Neural progenitor cell (in vitro differentiated cells): ENCODE results near the gene PLEKHA6. TPM values are rescaled to one million over a fixed set of nuclear protein-coding genes. Genes with fewer than 3 reads are reported as not detected.

Experiments
- DNase-seq: peaks from one replicate; pipeline ENCODE4 v3.0.0-alpha.2; 2016; ENCODE audit warnings: low spot score
- H2AFZ ChIP-seq: fragments of 200-600 bp; sonication (generic); replicated peaks from 2 replicates; pipeline ENCODE4 v1.6.1; 2016; ENCODE audit warnings: antibody characterized with exemption
- H3F3A ChIP-seq: fragments of 200-600 bp; sonication (generic); 2 replicates; pipeline ENCODE4 v1.6.1; 2016; ENCODE audit warnings: antibody characterized with exemption, low read depth
- H3K27ac ChIP-seq: fragments of 200-600 bp; sonication (generic); 2 replicates; pipeline ENCODE4 v1.5.1; 2016; ENCODE audit warnings: mild to moderate bottlenecking
- H3K27me3 ChIP-seq: fragments of 200-600 bp; sonication (generic); 2 replicates; pipeline ENCODE4 v1.6.1; 2016; ENCODE audit warnings: mild to moderate bottlenecking, moderate library complexity
- H3K36me3 ChIP-seq: fragments of 200-600 bp; sonication (generic); 2 replicates; pipeline ENCODE4 v1.5.1; 2016
- H3K4me1 ChIP-seq: fragments of 200-600 bp; sonication (generic); 2 replicates; pipeline ENCODE4 v1.6.1; 2016; ENCODE audit warnings: mixed run types
- H3K4me2 ChIP-seq: fragments of 200-600 bp; sonication (generic); 2 replicates; pipeline ENCODE4 v1.6.1; 2016
- H3K4me3 ChIP-seq: fragments of 200-600 bp; sonication (generic); 2 replicates; pipeline ENCODE4 v1.5.1; 2016
- H3K79me2 ChIP-seq: fragments of 200-600 bp; sonication (generic); 2 replicates; pipeline ENCODE4 v1.6.1; 2016; ENCODE audit warnings: low read depth
- H3K9ac ChIP-seq: fragments of 200-600 bp; sonication (generic); 2 replicates; pipeline ENCODE4 v1.6.1; 2016
- H3K9me3 ChIP-seq: fragments of 200-600 bp; sonication (generic); 2 replicates; pipeline ENCODE4 v1.5.1; 2016; ENCODE audit warnings: low read depth
- H4K20me1 ChIP-seq: fragments of 200-600 bp; sonication (generic); 2 replicates; pipeline ENCODE4 v1.6.1; 2016; ENCODE audit warnings: low read depth
- H3K27ac Mint-ChIP-seq: 3 replicates; pipeline ENCODE4 v1.8.0; 2021; ENCODE audit warnings: mixed read lengths
- H3K27me3 Mint-ChIP-seq: 2 replicates; pipeline ENCODE4 v1.8.0; 2022; ENCODE audit warnings: low read depth, mild to moderate bottlenecking, inconsistent platforms, moderate library complexity, mixed read lengths; ENCODE audit not compliant: insufficient read depth
- H3K36me3 Mint-ChIP-seq: 3 replicates; pipeline ENCODE4 v1.8.0; 2021; ENCODE audit warnings: mixed read lengths
- H3K4me1 Mint-ChIP-seq: 3 replicates; pipeline ENCODE4 v1.8.0; 2021; ENCODE audit warnings: mixed read lengths
- H3K4me3 Mint-ChIP-seq: 3 replicates; pipeline ENCODE4 v1.8.0; 2021; ENCODE audit warnings: mild to moderate bottlenecking, moderate library complexity, mixed read lengths
- H3K9me3 Mint-ChIP-seq: 3 replicates; pipeline ENCODE4 v1.8.0; 2020; ENCODE audit warnings: mixed read lengths
- CTCF ChIP-seq: fragments of 200-600 bp; sonication (generic); IDR thresholded peaks from 2 replicates; pipeline ENCODE4 v1.5.1; 2017; ENCODE audit warnings: antibody characterized with exemption, mild to moderate bottlenecking
- EZH2 ChIP-seq: fragments of 200-600 bp; sonication (generic); IDR thresholded peaks from 2 replicates; pipeline ENCODE4 v1.6.1; 2017; ENCODE audit warnings: antibody characterized with exemption, mild to moderate bottlenecking, moderate library complexity
- EZH2phosphoT487 ChIP-seq: fragments of 200-600 bp; sonication (generic); IDR thresholded peaks from 2 replicates; pipeline ENCODE4 v1.6.1; 2017; ENCODE audit warnings: antibody characterized with exemption
- total RNA-seq: library from RNA; depleted of rRNA; stranded (reverse); fragments of >200 nt; gene quantifications from 2 replicates; pipeline ENCODE4 v1.2.3, GENCODE V29; 2015; ENCODE audit warnings: low replicate concordance

Gene PLEKHA6
- total RNA-seq, 1 donor from 2014 or later, result 0.58 TPM

- no peak overlapping the region for H3K4me2 ChIP-seq
- no peak overlapping the region for H3K4me3 Mint-ChIP-seq
- H3K36me3 ChIP-seq, result no peaks in the 10 kb centered on the region
- no peaks in the 10 kb centered on the region for H3K9me3 Mint-ChIP-seq
- H3K9ac ChIP-seq, result no peak overlapping the region
- H4K20me1 ChIP-seq, result no peaks in the 10 kb centered on the region
- H3K27me3 ChIP-seq, result peaks cover 3% of the 10 kb centered on the region
- H3K36me3 Mint-ChIP-seq, result no peaks in the 10 kb centered on the region
- H2AFZ ChIP-seq, result no peak overlapping the region
- no peak overlapping the region for H3K27ac Mint-ChIP-seq
- H3K4me1 Mint-ChIP-seq, result no peaks in the 10 kb centered on the region
- H3K4me1 ChIP-seq, result no peaks in the 10 kb centered on the region
- H3F3A ChIP-seq, result no peaks in the 10 kb centered on the region
- H3K27ac ChIP-seq, result no peak overlapping the region
- H3K27me3 Mint-ChIP-seq, result peaks cover 13% of the 10 kb centered on the region
- H3K9me3 ChIP-seq, result no peaks in the 10 kb centered on the region
- no peaks in the 10 kb centered on the region for H3K79me2 ChIP-seq
- DNase-seq, result no peak
- TF ChIP-seq CTCF (no peak), EZH2phosphoT487 (no peak), EZH2 (no peak)
- no peak overlapping the region for H3K4me3 ChIP-seq
These were observed 158.2 kb downstream of the PLEKHA6 start for GRCh38 chr1:204201348-204202040.

GRCh38 chr1:204199579-204199978 is 160.2 kb downstream of the PLEKHA6 start:
- Histone ChIP-seq H3K9ac (no peak overlapping the region), H3K27ac (no peak overlapping the region), H3K4me1 (no peaks in the 10 kb centered on the region), H3K79me2 (no peaks in the 10 kb centered on the region), H3K27me3 (no peaks in the 10 kb centered on the region), H3K4me2 (no peak overlapping the region), H2AFZ (no peak overlapping the region), H3K9me3 (no peaks in the 10 kb centered on the region), H3F3A (peaks cover 6% of the 10 kb centered on the region), H3K36me3 (no peaks in the 10 kb centered on the region), H4K20me1 (no peaks in the 10 kb centered on the region), H3K4me3 (no peak overlapping the region)
- TF ChIP-seq EZH2 (no peak), EZH2phosphoT487 (no peak), CTCF (no peak)
- H3K4me3 Mint-ChIP-seq, result no peak overlapping the region
- H3K27me3 Mint-ChIP-seq, result peaks cover 18% of the 10 kb centered on the region
- H3K27ac Mint-ChIP-seq, result no peak overlapping the region
- H3K9me3 Mint-ChIP-seq, result no peaks in the 10 kb centered on the region
- H3K36me3 Mint-ChIP-seq, result no peaks in the 10 kb centered on the region
- no peak for DNase-seq
- peaks cover under 1% of the 10 kb centered on the region for H3K4me1 Mint-ChIP-seq

DNA sequence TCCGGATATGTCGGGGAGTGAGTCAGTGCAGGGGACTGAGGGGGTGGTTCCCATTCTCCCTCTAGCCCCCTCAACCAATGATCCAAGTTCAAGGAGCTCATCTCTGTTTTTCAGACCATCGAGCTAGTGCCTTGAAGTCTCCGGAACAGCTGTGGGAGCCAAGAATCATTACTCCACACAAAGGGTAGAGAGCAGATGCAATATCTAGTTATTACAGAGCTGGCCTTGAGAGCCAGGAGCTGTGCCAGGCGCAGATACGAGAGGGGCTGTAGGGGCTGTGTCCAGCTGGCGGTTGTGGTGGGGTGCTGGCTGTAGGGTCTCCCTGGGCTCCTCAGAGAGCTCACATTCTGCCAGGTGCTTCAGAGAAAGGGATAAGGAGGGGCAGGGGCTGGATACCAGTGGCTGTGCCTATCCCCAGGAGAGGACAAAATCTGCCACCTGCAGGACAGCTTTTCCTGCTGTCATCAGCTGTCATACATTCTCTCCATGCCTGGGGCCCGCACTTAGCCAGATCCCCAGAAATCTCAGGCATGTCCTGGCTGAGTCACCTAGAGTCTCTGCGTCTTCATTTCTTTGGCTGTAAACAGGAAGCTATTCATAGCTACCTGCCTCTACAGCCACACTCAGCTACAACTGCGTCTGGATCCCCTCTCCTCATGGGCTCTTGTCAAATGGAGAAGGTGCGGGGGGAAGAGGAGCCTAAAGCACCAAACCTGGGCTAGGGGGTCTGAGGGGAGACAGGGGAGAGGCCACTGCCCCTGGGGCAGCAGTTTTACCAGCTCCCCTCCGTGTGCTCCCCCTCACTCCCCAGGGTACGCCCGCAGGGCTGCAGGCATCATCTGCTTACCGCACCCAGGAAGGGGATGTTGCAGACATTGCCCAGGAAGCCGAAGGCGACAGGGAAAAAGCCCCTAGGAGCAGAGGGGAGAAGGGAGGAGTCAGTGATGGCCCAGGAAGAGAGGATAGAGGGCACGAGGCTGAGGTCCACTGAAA is 161.1 kb downstream of the PLEKHA6 start:
- Mint-ChIP-seq H3K4me3 (no peak overlapping the region), H3K27me3 (peaks cover 22% of the 10 kb centered on the region), H3K36me3 (no peaks in the 10 kb centered on the region), H3K4me1 (peaks cover 3% of the 10 kb centered on the region), H3K27ac (no peak overlapping the region), H3K9me3 (no peaks in the 10 kb centered on the region)
- peak; percentile 30 for DNase-seq
- H3K27ac ChIP-seq, result no peak overlapping the region
- no peak overlapping the region for H3K4me3 ChIP-seq
- H3K27me3 ChIP-seq, result no peaks in the 10 kb centered on the region
- H3K4me2 ChIP-seq, result no peak overlapping the region
- peaks cover 6% of the 10 kb centered on the region for H3F3A ChIP-seq
- H3K9ac ChIP-seq, result no peak overlapping the region
- no peak for TF ChIP-seq EZH2phosphoT487
- no peak for TF ChIP-seq EZH2
- TF ChIP-seq CTCF, result no peak
- H4K20me1 ChIP-seq, result no peaks in the 10 kb centered on the region
- no peaks in the 10 kb centered on the region for H3K9me3 ChIP-seq
- no peak overlapping the region for H2AFZ ChIP-seq
- H3K36me3 ChIP-seq, result no peaks in the 10 kb centered on the region
- no peaks in the 10 kb centered on the region for H3K4me1 ChIP-seq
- H3K79me2 ChIP-seq, result no peaks in the 10 kb centered on the region
